ENCODE results near the gene IRF4. TPM values are rescaled to one million over a fixed set of nuclear protein-coding genes. Genes with fewer than 3 reads are reported as not detected.
A peak's percentile ranks its signal among the peaks of the same experiment; 100 is the strongest.

Gene IRF4
- total and polyA plus RNA-seq, 2 experiments from 2014 or later: 1.3 to 1.9 TPM

- H3K36me3 ChIP-seq (ENCODE audit: insufficient read depth): no peaks in the 10 kb centered on the region; the same call in 1 of the 2 replicates
- H3K4me2 ChIP-seq: no peak overlapping the region
- H2AFZ ChIP-seq: peak overlapping the region; percentile 38; the same call in 1 of the 2 replicates
- ATAC-seq (peak; percentile 41; the same call in 1 of the 3 replicates), DNase-seq (ENCODE audit: low spot score) (no peak)
- H3K9me2 ChIP-seq (ENCODE audit: insufficient read depth): 0 out of 2 replicates have a peak, but pooled peaks cover 4% of the 10 kb centered on the region
- peaks cover 4% of the 10 kb centered on the region for H3K27me3 Mint-ChIP-seq (ENCODE audit: insufficient read depth, low read depth, poor library complexity)
- no peaks in the 10 kb centered on the region for H3K4me1 ChIP-seq (ENCODE audit: insufficient read depth)
- H3K36me3 Mint-ChIP-seq (ENCODE audit: low read depth): peaks cover 19% of the 10 kb centered on the region
- no peaks in the 10 kb centered on the region for H3F3A ChIP-seq (replicated peaks; ENCODE audit: low read depth)
- no peaks in the 10 kb centered on the region for H4K20me1 ChIP-seq (replicated peaks; ENCODE audit: insufficient read depth)
- no peaks in the 10 kb centered on the region for H3K27me3 ChIP-seq (ENCODE audit: insufficient read depth)
- H3K27ac Mint-ChIP-seq: no peak overlapping the region
- H3K9me3 Mint-ChIP-seq: peaks cover 36% of the 10 kb centered on the region
- H3K4me3 ChIP-seq: no peak overlapping the region
- no peak overlapping the region for H3K4me3 Mint-ChIP-seq
- no peak for TF ChIP-seq ZNF114 (CRISPR knock-in tag; IDR thresholded peaks at IDR 0.05)
- TF ChIP-seq CTCF (conservative IDR thresholded peaks at IDR 0.05; ENCODE audit: low read depth in 2 of 2): no peak
- TF ChIP-seq EZH2phosphoT487 (IDR thresholded peaks at IDR 0.05; ENCODE audit: unreplicated experiment): no peak
- no peak for TF ChIP-seq CREB1 (CRISPR knock-in tag; IDR thresholded peaks at IDR 0.05; ENCODE audit: low read depth)
- no peak for TF ChIP-seq ZNF462 (CRISPR knock-in tag; IDR thresholded peaks at IDR 0.05)
- no peak for TF ChIP-seq JUNB (IDR thresholded peaks at IDR 0.05; ENCODE audit: unreplicated experiment)
- no peak overlapping the region for H3K27ac ChIP-seq (ENCODE audit: low read depth)
- no peaks in the 10 kb centered on the region for H3K79me2 ChIP-seq (replicated peaks; ENCODE audit: insufficient read depth)
- peaks cover 8% of the 10 kb centered on the region for H3K4me1 Mint-ChIP-seq
These were observed 61.6 kb downstream of the IRF4 start for GRCh38 chr6:453152-453551.

Data from GM23338 (cell line).